HCT116 (cell line): ENCODE results near the gene ELK3. TPM values are rescaled to one million over a fixed set of nuclear protein-coding genes. Genes with fewer than 3 reads are reported as not detected.
A peak's percentile ranks its signal among the peaks of the same experiment; 100 is the strongest.

ENCODE experiments used
- ATAC-seq: fragments of 200-7000 bp; cut with Tn5 transposase; 2 replicates; pipeline ENCODE4 v1.9.1; 2020; ENCODE audit warnings: mild to moderate bottlenecking, moderate library complexity
- BruUV-seq: library from RNA; stranded (reverse); fragments of 400-500 nt; replicated peaks from 2 replicates; lab custom pipeline; 2021; lab: Mats Ljungman, UMichigan
- CTCF ChIA-PET: fragments of 300-600 bp; sonication (Branson Sonifier 250); formaldehyde crosslinking; loops from one replicate; lab custom pipeline; 2021; ENCODE audit warnings: antibody characterized with exemption; lab: Charles Lee
- POLR2A ChIA-PET: fragments of 300-600, 350-600 bp; sonication (Branson Sonifier 250); formaldehyde crosslinking; loops from one replicate; lab custom pipeline; 2021; ENCODE audit warnings: antibody characterized with exemption; lab: Charles Lee
- RAD21 ChIA-PET, 2 experiments: fragments of 300-600 bp; sonication (Branson Sonifier 250); formaldehyde crosslinking; loops; one replicate each; lab custom pipeline; 2023; ENCODE audit warnings: low total read pairs in 2 of 2; ENCODE audit not compliant: uncharacterized antibody in 2 of 2, unreplicated experiment in 2 of 2, low non-redundant PET in 1 of 2; lab: Charles Lee
- DNase-seq: peaks from one replicate; pipeline ENCODE4 v3.0.0-alpha.2; 2010; ENCODE audit warnings: low read depth, low spot score
- H2AFZ ChIP-seq: fragments of 200-600 bp; shearing (Covaris generic), sonication (generic); 2 replicates; pipeline ENCODE4 v1.6.1; 2017; ENCODE audit warnings: low read depth, mixed run types, mixed read lengths, antibody characterized with exemption, low read length; ENCODE audit not compliant: poor library complexity, severe bottlenecking
- H3K27ac ChIP-seq: 2 replicates; pipeline ENCODE4 v1.5.1; 2012; ENCODE audit warnings: low read depth, low read length
- H3K27me3 ChIP-seq: fragments of 200-600 bp; sonication (generic); 2 replicates; pipeline ENCODE4 v1.6.1; 2016; ENCODE audit warnings: mixed run types, low read length, mixed read lengths; ENCODE audit not compliant: insufficient read depth
- H3K36me3 ChIP-seq, 2 experiments: fragments of 200-500 bp in 1 of 2; fragments of 200-600 bp in 1 of 2; sonication (Bioruptor generic) in 1 of 2; sonication (generic) in 1 of 2; 2 replicates each; pipeline versions ENCODE4 v1.5.1 to v1.6.1; 2014 to 2016; ENCODE audit warnings: low read length in 2 of 2, inconsistent platforms in 1 of 2, mixed read lengths in 1 of 2, mixed run types in 1 of 2; ENCODE audit not compliant: insufficient read depth in 2 of 2, control insufficient read depth in 1 of 2
- H3K4me1 ChIP-seq, 2 experiments: fragments of 200-600 bp in 1 of 2; sonication (generic) in 1 of 2; 2 replicates each; pipeline versions ENCODE4 v1.5.1 to v1.6.1; 2012 to 2017; ENCODE audit warnings: low read length in 2 of 2, inconsistent platforms in 1 of 2, mild to moderate bottlenecking in 1 of 2, mixed read lengths in 1 of 2, mixed run types in 1 of 2, moderate library complexity in 1 of 2; ENCODE audit not compliant: insufficient read depth in 2 of 2, control insufficient read depth in 1 of 2
- H3K4me2 ChIP-seq: fragments of 200-600 bp; sonication (generic); 2 replicates; pipeline ENCODE4 v1.6.1; 2017; ENCODE audit warnings: mixed run types, low read length, mixed read lengths
- H3K4me3 ChIP-seq, 2 experiments: fragments of 200-600 bp in 1 of 2; sonication (generic) in 1 of 2; replicated peaks in 1 of 2; 2 replicates each; pipeline ENCODE4 v1.5.1; 2011 to 2016; ENCODE audit warnings: low read length in 2 of 2, control low read depth in 1 of 2, low read depth in 1 of 2, mild to moderate bottlenecking in 1 of 2, mixed read lengths in 1 of 2, mixed run types in 1 of 2
- H3K79me2 ChIP-seq: fragments of 200-600 bp; sonication (generic); 2 replicates; pipeline ENCODE4 v1.6.1; 2017; ENCODE audit warnings: mild to moderate bottlenecking, mixed run types, low read length, moderate library complexity, mixed read lengths; ENCODE audit not compliant: insufficient read depth
- H3K9ac ChIP-seq: fragments of 200-600 bp; sonication (generic); 2 replicates; pipeline ENCODE4 v1.6.1; 2016; ENCODE audit warnings: low read length, mixed read lengths
- H3K9me2 ChIP-seq: fragments of 200-600 bp; sonication (generic), shearing (Covaris generic); 2 replicates; pipeline ENCODE4 v1.6.1; 2017; ENCODE audit warnings: mixed run types, mild to moderate bottlenecking, moderate library complexity; ENCODE audit not compliant: insufficient read depth
- H3K9me3 ChIP-seq, 2 experiments: fragments of 200-500 bp in 1 of 2; fragments of 200-600 bp in 1 of 2; sonication (Bioruptor generic) in 1 of 2; sonication (generic) in 1 of 2; 2 replicates each; pipeline ENCODE4 v1.6.1; 2014 to 2017; ENCODE audit warnings: low read length in 2 of 2, mixed read lengths in 2 of 2, inconsistent platforms in 1 of 2, low read depth in 1 of 2, mild to moderate bottlenecking in 1 of 2, mixed run types in 1 of 2, moderate library complexity in 1 of 2; ENCODE audit not compliant: control insufficient read depth in 1 of 2, insufficient read depth in 1 of 2
- H4K20me1 ChIP-seq: fragments of 200-600 bp; sonication (generic), shearing (Covaris generic); 2 replicates; pipeline ENCODE4 v1.6.1; 2017; ENCODE audit warnings: mixed run types, mild to moderate bottlenecking, moderate library complexity; ENCODE audit not compliant: insufficient read depth
- CBX3 ChIP-seq: IDR thresholded peaks from 2 replicates; pipeline ENCODE4 v1.6.1; 2012; ENCODE audit warnings: low read depth
- CEBPB ChIP-seq: IDR thresholded peaks from 2 replicates; pipeline ENCODE4 v1.6.1; 2012; ENCODE audit warnings: low read depth
- EGR1 ChIP-seq: IDR thresholded peaks from 2 replicates; pipeline ENCODE4 v1.6.1; 2012; ENCODE audit warnings: low read depth
- EZH2 ChIP-seq: fragments of 200-600 bp; sonication (generic); IDR thresholded peaks from 2 replicates; pipeline ENCODE4 v1.6.1; 2017; ENCODE audit warnings: antibody characterized with exemption, mixed run types
- EZH2phosphoT487 ChIP-seq: fragments of 200-600 bp; IDR thresholded peaks from 2 replicates; pipeline ENCODE4 v1.6.1; 2018; ENCODE audit warnings: antibody characterized with exemption, borderline replicate concordance
- FOSL1 ChIP-seq: IDR thresholded peaks from 2 replicates; pipeline ENCODE4 v1.6.1; 2012; ENCODE audit warnings: low read depth
- POLR2AphosphoS5 ChIP-seq: IDR thresholded peaks from 2 replicates; pipeline ENCODE4 v1.6.1; 2011; ENCODE audit warnings: mild to moderate bottlenecking, low read depth, low read length, moderate library complexity
- RAD21 ChIP-seq: IDR thresholded peaks from 2 replicates; pipeline ENCODE4 v1.6.1; 2012; ENCODE audit warnings: low read depth, mild to moderate bottlenecking
- SIN3A ChIP-seq: IDR thresholded peaks from 2 replicates; pipeline ENCODE4 v1.6.1; 2012; ENCODE audit warnings: low read depth
- SP1 ChIP-seq: IDR thresholded peaks from 2 replicates; pipeline ENCODE4 v1.6.1; 2012; ENCODE audit warnings: low read depth
- SRF ChIP-seq: IDR thresholded peaks from 2 replicates; pipeline ENCODE4 v1.6.1; 2012; ENCODE audit warnings: low read depth
- ZNF274 ChIP-seq: fragments of 200-500 bp; sonication (Bioruptor generic); IDR thresholded peaks from 2 replicates; pipeline ENCODE4 v1.6.1; 2014; ENCODE audit warnings: mild to moderate bottlenecking, low read depth, low read length, inconsistent platforms
- intact Hi-C: fragments of 100-400 bp; cut with micrococcal nuclease; formaldehyde crosslinking; loops from 2 replicates; pipeline ENCODE4 v1.10.0; 2022
- total RNA-seq: library from RNA; stranded (reverse); gene quantifications from one replicate; pipeline ENCODE4 v1.2.1, GENCODE V29; 2021; ENCODE audit not compliant: unreplicated experiment
- TF ChIP-seq, protein P1 (sequence below): IDR thresholded peaks from 2 replicates; pipeline ENCODE4 v1.6.1; 2011; ENCODE audit warnings: mild to moderate bottlenecking, low read length, moderate library complexity; ENCODE audit not compliant: insufficient replicate concordance; ENCODE audit errors: extremely low read depth

The ELK3 gene
- total RNA-seq, 1 experiment from 2014 or later, result 45.6 TPM

DNA sequence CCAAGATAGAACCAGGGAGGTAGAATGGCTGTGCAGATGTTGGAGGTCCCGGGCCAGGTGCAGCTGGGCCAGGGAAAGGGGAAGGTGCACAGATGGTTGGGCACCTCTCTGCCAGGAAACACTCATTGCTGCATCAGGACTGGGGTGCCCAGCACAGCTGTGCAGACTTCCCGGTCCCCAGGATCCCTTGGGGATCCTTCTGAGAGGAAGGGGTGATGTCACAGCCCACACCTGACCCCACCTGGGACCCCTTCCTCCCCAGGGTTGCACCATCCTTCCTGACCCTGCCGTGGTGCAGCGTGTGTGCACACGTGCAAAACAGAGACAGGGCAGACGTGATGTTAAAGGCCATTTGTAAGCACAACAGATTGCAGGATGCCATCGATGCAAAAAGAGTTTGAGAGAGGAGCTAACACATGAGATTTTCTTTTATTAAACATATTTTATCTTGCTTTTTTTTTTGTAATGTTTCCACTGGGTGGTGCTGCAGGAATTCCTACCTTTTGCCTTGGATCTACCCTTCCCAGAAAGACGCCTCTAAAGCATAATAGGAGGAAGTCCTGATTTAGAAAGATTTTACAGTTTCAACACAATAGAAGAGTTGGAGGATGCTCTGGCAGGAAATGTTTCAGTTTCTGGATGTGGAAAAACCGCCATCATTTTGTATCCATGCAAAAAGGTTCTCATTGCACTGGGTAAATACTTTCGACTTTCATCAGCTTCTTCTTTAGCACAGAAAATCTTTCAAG lies 14.8 kb downstream of the ELK3 start:
- H3K9me3 ChIP-seq, result no peaks in the 10 kb centered on the region
- RAD21 ChIA-PET, result no interaction called here
- H3K9ac ChIP-seq, result no peak overlapping the region
- ATAC-seq, result no peak
- no peak overlapping the region for H3K4me2 ChIP-seq
- peaks cover 98% of the 10 kb centered on the region for H3K79me2 ChIP-seq
- no peaks in the 10 kb centered on the region for H4K20me1 ChIP-seq
- no peak overlapping the region for H2AFZ ChIP-seq
- no TSS peak for BruUV-seq
- no peaks in the 10 kb centered on the region for H3K36me3 ChIP-seq
- no peak for DNase-seq
- no peaks in the 10 kb centered on the region for H3K9me2 ChIP-seq
- H3K4me3 ChIP-seq, result no peak overlapping the region
- intact Hi-C loops, result no loop called here
- H3K27ac ChIP-seq, result no peak overlapping the region
- TF ChIP-seq EZH2 (no peak), RAD21 (peak; percentile 34), FOSL1 (no peak)
- H3K27me3 ChIP-seq, result no peaks in the 10 kb centered on the region
- H3K4me1 ChIP-seq, result no peaks in the 10 kb centered on the region; a peak in 1 of 4 replicates
- CTCF ChIA-PET, result no interaction called here
- POLR2A ChIA-PET, result no interaction called here

DNA sequence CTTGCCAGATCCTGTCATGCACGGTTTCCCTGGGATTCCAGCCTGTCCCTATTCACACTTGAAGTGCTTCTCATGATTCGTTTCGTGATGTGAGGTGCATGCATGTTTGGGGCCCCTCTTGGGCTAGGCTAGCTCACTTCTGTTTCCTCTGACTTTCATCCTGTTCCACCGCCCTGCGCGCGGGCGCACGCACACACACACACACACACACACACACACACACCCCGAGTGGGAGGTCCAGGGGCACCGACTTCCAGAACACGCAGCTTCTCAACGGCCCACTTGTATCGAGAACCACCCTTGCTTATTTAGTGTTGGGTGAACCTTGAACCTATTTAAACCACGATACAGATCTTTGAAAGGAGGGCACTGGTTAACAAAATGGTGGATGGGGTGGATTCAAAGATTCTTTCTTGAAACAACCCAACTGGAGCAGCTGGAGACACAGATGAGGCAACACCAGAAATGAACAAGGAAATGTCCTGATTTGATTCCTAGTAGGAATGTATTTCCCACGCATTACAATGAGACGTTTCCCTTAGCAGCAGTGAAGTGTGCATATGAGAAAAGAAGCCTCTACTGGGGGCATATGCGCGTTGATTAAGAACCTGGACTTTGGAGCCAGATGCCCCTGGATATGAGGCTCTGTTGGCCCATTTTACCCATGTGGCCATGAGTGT lies 16.3 kb downstream of the ELK3 start:
- Histone ChIP-seq H3K36me3 (no peaks in the 10 kb centered on the region), H4K20me1 (no peaks in the 10 kb centered on the region), H3K4me2 (no peak overlapping the region), H3K27me3 (no peaks in the 10 kb centered on the region), H3K9ac (no peak overlapping the region), H3K27ac (no peak overlapping the region), H3K4me1 (peaks cover 0 to 7% of the 10 kb centered on the region in 2 experiments; a peak in 2 of 4 replicates), H2AFZ (no peak overlapping the region), H3K79me2 (peaks cover 85% of the 10 kb centered on the region), H3K9me3 (no peaks in the 10 kb centered on the region), H3K9me2 (no peaks in the 10 kb centered on the region), H3K4me3 (no peak overlapping the region)
- no peak for DNase-seq
- TF ChIP-seq, protein P1, sequence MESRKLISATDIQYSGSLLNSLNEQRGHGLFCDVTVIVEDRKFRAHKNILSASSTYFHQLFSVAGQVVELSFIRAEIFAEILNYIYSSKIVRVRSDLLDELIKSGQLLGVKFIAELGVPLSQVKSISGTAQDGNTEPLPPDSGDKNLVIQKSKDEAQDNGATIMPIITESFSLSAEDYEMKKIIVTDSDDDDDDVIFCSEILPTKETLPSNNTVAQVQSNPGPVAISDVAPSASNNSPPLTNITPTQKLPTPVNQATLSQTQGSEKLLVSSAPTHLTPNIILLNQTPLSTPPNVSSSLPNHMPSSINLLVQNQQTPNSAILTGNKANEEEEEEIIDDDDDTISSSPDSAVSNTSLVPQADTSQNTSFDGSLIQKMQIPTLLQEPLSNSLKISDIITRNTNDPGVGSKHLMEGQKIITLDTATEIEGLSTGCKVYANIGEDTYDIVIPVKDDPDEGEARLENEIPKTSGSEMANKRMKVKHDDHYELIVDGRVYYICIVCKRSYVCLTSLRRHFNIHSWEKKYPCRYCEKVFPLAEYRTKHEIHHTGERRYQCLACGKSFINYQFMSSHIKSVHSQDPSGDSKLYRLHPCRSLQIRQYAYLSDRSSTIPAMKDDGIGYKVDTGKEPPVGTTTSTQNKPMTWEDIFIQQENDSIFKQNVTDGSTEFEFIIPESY, result no peak
- TF ChIP-seq SIN3A, result no peak
- no peak for TF ChIP-seq EGR1
- TF ChIP-seq RAD21, result no peak
- no peak for TF ChIP-seq SRF
- no peak for TF ChIP-seq ZNF274
- no peak for TF ChIP-seq SP1
- TF ChIP-seq CEBPB, result no peak
- no peak for TF ChIP-seq EZH2phosphoT487
- TF ChIP-seq POLR2AphosphoS5, result no peak
- no peak for TF ChIP-seq CBX3
- ATAC-seq, result no peak
- ChIA-PET RAD21 (no interaction called here), POLR2A (no interaction called here), CTCF (interaction anchor here (1.6 kb wide), 1 partner anchor 306 kb away, joined by 4 read pairs; no protein-coding TSS in a partner anchor)
- intact Hi-C loops, result no loop called here
- BruUV-seq, result no TSS peak
